Parathyroid adenoma (tissue), 2 donors: ENCODE measurements around the gene PIGBOS1.
"Not testable (repeated sequence)": the region's sequence is repeated elsewhere in the genome, so short reads cannot be mapped to it uniquely, and the experiment has no call there.

Experiments
- H2AFZ ChIP-seq: fragments of 300-600 bp; sonication (generic); one replicate; pipeline ENCODE4 v1.7.0; 2017; ENCODE audit warnings: antibody characterized with exemption, mild to moderate bottlenecking
- H3K27ac ChIP-seq: fragments of 300-600 bp; sonication (generic); one replicate; pipeline ENCODE4 v1.7.0; 2017
- H3K27me3 ChIP-seq: fragments of 300-600 bp; sonication (generic); one replicate; pipeline ENCODE4 v1.7.0; 2017; ENCODE audit warnings: low read length; ENCODE audit not compliant: control insufficient read depth, insufficient read depth
- H3K36me3 ChIP-seq: fragments of 300-600 bp; sonication (generic); one replicate; pipeline ENCODE4 v1.7.0; 2017; ENCODE audit warnings: low read length; ENCODE audit not compliant: control insufficient read depth, insufficient read depth
- H3K4me1 ChIP-seq: fragments of 300-600 bp; sonication (generic); one replicate; pipeline ENCODE4 v1.7.0; 2017; ENCODE audit warnings: control low read depth
- H3K4me2 ChIP-seq: fragments of 300-600 bp; sonication (generic); one replicate; pipeline ENCODE4 v1.7.0; 2017; ENCODE audit warnings: low read length
- H3K4me3 ChIP-seq: fragments of 300-600 bp; sonication (generic); one replicate; pipeline ENCODE4 v1.7.0; 2017; ENCODE audit warnings: low read depth, low read length
- H3K79me2 ChIP-seq: fragments of 300-600 bp; sonication (generic); one replicate; pipeline ENCODE4 v1.7.0; 2017; ENCODE audit warnings: control low read depth
- H3K9ac ChIP-seq: fragments of 300-600 bp; sonication (generic); one replicate; pipeline ENCODE4 v1.7.0; 2017; ENCODE audit warnings: mild to moderate bottlenecking
- H3K9me3 ChIP-seq: fragments of 300-600 bp; sonication (generic); one replicate; pipeline ENCODE4 v1.7.0; 2017; ENCODE audit warnings: low read length; ENCODE audit not compliant: control insufficient read depth
- CTCF ChIP-seq: fragments of 300-600 bp; sonication (generic); IDR thresholded peaks from one replicate; pipeline ENCODE4 v1.7.0; 2017; ENCODE audit warnings: antibody characterized with exemption, mild to moderate bottlenecking
- donor health status: primary hyperparathyroidism.

The PIGBOS1 gene

GRCh38 chr15:55284426-55284825 is 34.5 kb downstream of the PIGBOS1 start:
- H2AFZ ChIP-seq, result no peak overlapping the region
- no peak for TF ChIP-seq CTCF
- H3K36me3 ChIP-seq, result no peaks in the 10 kb centered on the region
- no peak overlapping the region for H3K27ac ChIP-seq
- no peak overlapping the region for H3K4me2 ChIP-seq
- no peaks in the 10 kb centered on the region for H3K27me3 ChIP-seq
- no peaks in the 10 kb centered on the region for H3K9me3 ChIP-seq
- no peaks in the 10 kb centered on the region for H3K79me2 ChIP-seq
- H3K4me3 ChIP-seq, result no peak overlapping the region
- no peaks in the 10 kb centered on the region for H3K4me1 ChIP-seq
- H3K9ac ChIP-seq, result no peak overlapping the region

- Histone ChIP-seq H3K4me3 (no peak overlapping the region), H3K4me2 (no peak overlapping the region), H3K27ac (no peak overlapping the region), H3K9ac (no peak overlapping the region), H3K79me2 (no peaks in the 10 kb centered on the region), H3K36me3 (no peaks in the 10 kb centered on the region), H3K27me3 (no peaks in the 10 kb centered on the region), H2AFZ (no peak overlapping the region), H3K4me1 (no peaks in the 10 kb centered on the region), H3K9me3 (no peaks in the 10 kb centered on the region)
- no peak for TF ChIP-seq CTCF
These were observed 35.4 kb downstream of the PIGBOS1 start for GRCh38 chr15:55283379-55284147.

GRCh38 chr15:55282284-55282833 is 36.6 kb downstream of the PIGBOS1 start:
- no peaks in the 10 kb centered on the region for H3K9me3 ChIP-seq
- H2AFZ ChIP-seq, result no peak overlapping the region
- TF ChIP-seq CTCF, result no peak
- no peaks in the 10 kb centered on the region for H3K79me2 ChIP-seq
- H3K27ac ChIP-seq, result no peak overlapping the region
- H3K4me1 ChIP-seq, result no peaks in the 10 kb centered on the region
- H3K27me3 ChIP-seq, result no peaks in the 10 kb centered on the region
- no peak overlapping the region for H3K4me2 ChIP-seq
- no peak overlapping the region for H3K9ac ChIP-seq
- no peaks in the 10 kb centered on the region for H3K36me3 ChIP-seq
- H3K4me3 ChIP-seq, result no peak overlapping the region

GRCh38 chr15:55281517-55282228 is 37.2 kb downstream of the PIGBOS1 start:
- no peaks in the 10 kb centered on the region for H3K27me3 ChIP-seq
- no peak overlapping the region for H3K4me3 ChIP-seq
- no peaks in the 10 kb centered on the region for H3K79me2 ChIP-seq
- H3K4me2 ChIP-seq, result no peak overlapping the region
- H3K4me1 ChIP-seq, result no peaks in the 10 kb centered on the region
- no peak overlapping the region for H3K9ac ChIP-seq
- no peak for TF ChIP-seq CTCF
- H3K27ac ChIP-seq, result no peak overlapping the region
- H2AFZ ChIP-seq, result no peak overlapping the region
- H3K9me3 ChIP-seq, result no peaks in the 10 kb centered on the region
- H3K36me3 ChIP-seq, result no peaks in the 10 kb centered on the region

DNA sequence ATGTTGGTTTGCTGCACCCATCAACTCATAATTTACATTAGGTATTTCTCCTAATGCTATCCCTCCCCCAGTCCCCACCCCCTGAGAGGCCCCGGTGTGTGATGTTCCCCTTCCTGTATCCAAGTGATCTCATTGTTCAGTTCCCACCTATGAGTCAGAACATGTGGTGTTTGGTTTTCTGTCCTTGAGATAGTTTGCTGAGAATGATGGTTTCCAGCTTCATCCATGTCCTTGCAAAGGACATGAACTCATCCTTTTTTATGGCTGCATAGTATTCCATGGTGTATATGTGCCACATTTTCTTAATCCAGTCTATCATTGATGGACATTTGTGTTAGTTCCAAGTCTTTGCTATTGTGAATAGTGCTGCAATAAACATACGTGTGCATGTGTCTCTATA is 38.3 kb downstream of the PIGBOS1 start:
- not testable (repeated sequence) for H3K9me3 ChIP-seq, H3K36me3 ChIP-seq, H3K79me2 ChIP-seq, H3K27me3 ChIP-seq, H3K4me3 ChIP-seq, H3K4me2 ChIP-seq, H3K4me1 ChIP-seq, H2AFZ ChIP-seq, H3K9ac ChIP-seq, H3K27ac ChIP-seq
